ENCODE results near the gene FBXO44.

DNA sequence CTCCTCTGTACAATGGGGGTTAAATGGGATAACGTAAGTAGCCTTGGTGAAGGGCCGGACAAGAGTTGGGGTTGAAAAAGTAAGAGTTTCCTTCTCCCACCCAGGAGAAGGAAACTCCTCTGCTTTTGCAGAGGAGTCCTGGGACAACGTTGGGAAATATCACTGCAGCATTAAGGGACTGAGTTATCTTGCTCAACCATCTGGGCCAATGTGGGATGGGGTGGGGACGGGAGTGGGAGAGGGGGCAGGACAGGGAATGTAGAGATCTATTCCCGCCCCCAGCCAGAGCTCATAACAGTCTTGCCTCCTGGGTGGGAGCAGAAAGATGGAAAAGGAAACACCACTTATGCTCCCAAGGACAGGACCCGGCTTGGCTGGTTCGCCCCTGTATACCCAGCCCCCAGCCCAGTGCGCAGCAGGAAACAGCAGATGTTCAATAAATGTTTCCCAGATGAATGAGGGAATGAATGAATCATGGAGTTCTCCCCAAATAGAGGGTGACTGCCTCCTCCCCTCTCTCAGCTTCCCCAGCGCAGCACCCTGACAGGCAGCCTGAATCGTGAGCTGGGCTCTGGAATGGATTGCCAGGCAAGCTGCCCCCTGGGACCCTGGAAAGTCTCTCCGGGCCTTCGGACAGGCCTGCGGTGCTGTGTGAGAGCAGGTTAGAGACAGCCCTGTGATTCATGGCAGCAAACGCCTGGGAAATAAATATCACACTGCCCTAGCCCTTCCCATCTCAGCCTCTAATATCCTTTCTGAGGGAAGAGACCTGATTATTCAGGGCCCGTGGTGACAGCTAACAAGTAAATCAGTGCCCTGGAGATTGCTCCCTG, 25.3 kb upstream of the FBXO44 start:
- TF ChIP-seq, protein P1, sequence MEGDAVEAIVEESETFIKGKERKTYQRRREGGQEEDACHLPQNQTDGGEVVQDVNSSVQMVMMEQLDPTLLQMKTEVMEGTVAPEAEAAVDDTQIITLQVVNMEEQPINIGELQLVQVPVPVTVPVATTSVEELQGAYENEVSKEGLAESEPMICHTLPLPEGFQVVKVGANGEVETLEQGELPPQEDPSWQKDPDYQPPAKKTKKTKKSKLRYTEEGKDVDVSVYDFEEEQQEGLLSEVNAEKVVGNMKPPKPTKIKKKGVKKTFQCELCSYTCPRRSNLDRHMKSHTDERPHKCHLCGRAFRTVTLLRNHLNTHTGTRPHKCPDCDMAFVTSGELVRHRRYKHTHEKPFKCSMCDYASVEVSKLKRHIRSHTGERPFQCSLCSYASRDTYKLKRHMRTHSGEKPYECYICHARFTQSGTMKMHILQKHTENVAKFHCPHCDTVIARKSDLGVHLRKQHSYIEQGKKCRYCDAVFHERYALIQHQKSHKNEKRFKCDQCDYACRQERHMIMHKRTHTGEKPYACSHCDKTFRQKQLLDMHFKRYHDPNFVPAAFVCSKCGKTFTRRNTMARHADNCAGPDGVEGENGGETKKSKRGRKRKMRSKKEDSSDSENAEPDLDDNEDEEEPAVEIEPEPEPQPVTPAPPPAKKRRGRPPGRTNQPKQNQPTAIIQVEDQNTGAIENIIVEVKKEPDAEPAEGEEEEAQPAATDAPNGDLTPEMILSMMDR (IDR thresholded peaks at IDR 0.05) = no peak
- TF ChIP-seq POLR2AphosphoS5 (IDR thresholded peaks at IDR 0.05) (no peak), POLR2A (IDR thresholded peaks at IDR 0.05) (no peak)

All from breast epithelium (tissue), 3 donors.